Measurements from ENCODE around the gene ZNF423.

ZNF423 gene

GRCh38 chr16:49851468-49851787 lies 4.5 kb downstream of the ZNF423 start:
- Histone ChIP-seq H3K4me3 (ENCODE audit: low read length) (no peak overlapping the region), H3K27me3 (ENCODE audit: control insufficient read depth, insufficient read depth, low read length) (peaks cover 3% of the 10 kb centered on the region), H3K4me1 (ENCODE audit: control insufficient read depth, insufficient read depth, low read length) (peaks cover 2% of the 10 kb centered on the region), H3K36me3 (ENCODE audit: control insufficient read depth, insufficient read depth, low read length) (peaks cover 2% of the 10 kb centered on the region), H3K9ac (ENCODE audit: low read length) (no peak overlapping the region), H3K27ac (ENCODE audit: low read depth, low read length) (no peak overlapping the region)

GRCh38 chr16:49850558-49851467 lies 5.1 kb downstream of the ZNF423 start:
- Histone ChIP-seq H3K4me3 (ENCODE audit: low read length) (no peak overlapping the region), H3K27me3 (ENCODE audit: control insufficient read depth, insufficient read depth, low read length) (peaks cover 3% of the 10 kb centered on the region), H3K27ac (ENCODE audit: low read depth, low read length) (no peak overlapping the region), H3K9ac (ENCODE audit: low read length) (no peak overlapping the region), H3K36me3 (ENCODE audit: control insufficient read depth, insufficient read depth, low read length) (peaks cover 2% of the 10 kb centered on the region), H3K4me1 (ENCODE audit: control insufficient read depth, insufficient read depth, low read length) (peaks cover 2% of the 10 kb centered on the region)

GRCh38 chr16:49849754-49850108 lies 6.2 kb downstream of the ZNF423 start:
- Histone ChIP-seq H3K27ac (ENCODE audit: low read depth, low read length) (no peak overlapping the region), H3K27me3 (ENCODE audit: control insufficient read depth, insufficient read depth, low read length) (peaks cover 3% of the 10 kb centered on the region), H3K36me3 (ENCODE audit: control insufficient read depth, insufficient read depth, low read length) (peaks cover 2% of the 10 kb centered on the region), H3K9ac (ENCODE audit: low read length) (no peak overlapping the region), H3K4me3 (ENCODE audit: low read length) (no peak overlapping the region), H3K4me1 (ENCODE audit: control insufficient read depth, insufficient read depth, low read length) (peaks cover 2% of the 10 kb centered on the region)

GRCh38 chr16:49849037-49849753 lies 6.7 kb downstream of the ZNF423 start:
- Histone ChIP-seq H3K36me3 (ENCODE audit: control insufficient read depth, insufficient read depth, low read length) (peaks cover 2% of the 10 kb centered on the region), H3K9ac (ENCODE audit: low read length) (no peak overlapping the region), H3K4me1 (ENCODE audit: control insufficient read depth, insufficient read depth, low read length) (peaks cover 2% of the 10 kb centered on the region), H3K27me3 (ENCODE audit: control insufficient read depth, insufficient read depth, low read length) (peaks cover 3% of the 10 kb centered on the region), H3K27ac (ENCODE audit: low read depth, low read length) (no peak overlapping the region), H3K4me3 (ENCODE audit: low read length) (no peak overlapping the region)

GRCh38 chr16:49848530-49848929 lies 7.4 kb downstream of the ZNF423 start:
- H3K9ac ChIP-seq (ENCODE audit: low read length), result no peak overlapping the region
- H3K4me1 ChIP-seq (ENCODE audit: control insufficient read depth, insufficient read depth, low read length), result peaks cover under 1% of the 10 kb centered on the region
- peaks cover 2% of the 10 kb centered on the region for H3K36me3 ChIP-seq (ENCODE audit: control insufficient read depth, insufficient read depth, low read length)
- no peak overlapping the region for H3K27ac ChIP-seq (ENCODE audit: low read depth, low read length)
- no peak overlapping the region for H3K4me3 ChIP-seq (ENCODE audit: low read length)
- H3K27me3 ChIP-seq (ENCODE audit: control insufficient read depth, insufficient read depth, low read length), result peaks cover 3% of the 10 kb centered on the region

- Histone ChIP-seq H3K4me3 (ENCODE audit: low read length) (no peak overlapping the region), H3K4me1 (ENCODE audit: control insufficient read depth, insufficient read depth, low read length) (no peaks in the 10 kb centered on the region), H3K9ac (ENCODE audit: low read length) (no peak overlapping the region), H3K36me3 (ENCODE audit: control insufficient read depth, insufficient read depth, low read length) (peaks cover 2% of the 10 kb centered on the region), H3K27me3 (ENCODE audit: control insufficient read depth, insufficient read depth, low read length) (no peaks in the 10 kb centered on the region), H3K27ac (ENCODE audit: low read depth, low read length) (no peak overlapping the region)
Observed at GRCh38 chr16:49846800-49847199, 9.1 kb downstream of the ZNF423 start.

- no peak overlapping the region for H3K4me3 ChIP-seq (ENCODE audit: low read length)
- H3K4me1 ChIP-seq (ENCODE audit: control insufficient read depth, insufficient read depth, low read length), result peaks cover under 1% of the 10 kb centered on the region
- no peaks in the 10 kb centered on the region for H3K27me3 ChIP-seq (ENCODE audit: control insufficient read depth, insufficient read depth, low read length)
- peaks cover 2% of the 10 kb centered on the region for H3K36me3 ChIP-seq (ENCODE audit: control insufficient read depth, insufficient read depth, low read length)
- H3K27ac ChIP-seq (ENCODE audit: low read depth, low read length), result no peak overlapping the region
- no peak overlapping the region for H3K9ac ChIP-seq (ENCODE audit: low read length)
Observed at GRCh38 chr16:49844359-49844758, 11.6 kb downstream of the ZNF423 start.

- Histone ChIP-seq H3K4me1 (ENCODE audit: control insufficient read depth, insufficient read depth, low read length) (peaks cover 3% of the 10 kb centered on the region), H3K4me3 (ENCODE audit: low read length) (no peak overlapping the region), H3K27ac (ENCODE audit: low read depth, low read length) (no peak overlapping the region), H3K27me3 (ENCODE audit: control insufficient read depth, insufficient read depth, low read length) (no peaks in the 10 kb centered on the region), H3K9ac (ENCODE audit: low read length) (no peak overlapping the region), H3K36me3 (ENCODE audit: control insufficient read depth, insufficient read depth, low read length) (peaks cover 2% of the 10 kb centered on the region)
Observed at GRCh38 chr16:49843758-49844157, 12.2 kb downstream of the ZNF423 start.

GRCh38 chr16:49842972-49843371 lies 12.9 kb downstream of the ZNF423 start:
- no peak overlapping the region for H3K27ac ChIP-seq (ENCODE audit: low read depth, low read length)
- H3K36me3 ChIP-seq (ENCODE audit: control insufficient read depth, insufficient read depth, low read length), result peaks cover 2% of the 10 kb centered on the region
- peaks cover 5% of the 10 kb centered on the region for H3K4me1 ChIP-seq (ENCODE audit: control insufficient read depth, insufficient read depth, low read length)
- no peaks in the 10 kb centered on the region for H3K27me3 ChIP-seq (ENCODE audit: control insufficient read depth, insufficient read depth, low read length)
- H3K4me3 ChIP-seq (ENCODE audit: low read length), result no peak overlapping the region
- no peak overlapping the region for H3K9ac ChIP-seq (ENCODE audit: low read length)

GRCh38 chr16:49839017-49839825 lies 16.7 kb downstream of the ZNF423 start:
- H3K4me3 ChIP-seq (ENCODE audit: low read length), result no peak overlapping the region
- no peak overlapping the region for H3K9ac ChIP-seq (ENCODE audit: low read length)
- no peaks in the 10 kb centered on the region for H3K36me3 ChIP-seq (ENCODE audit: control insufficient read depth, insufficient read depth, low read length)
- no peaks in the 10 kb centered on the region for H3K27me3 ChIP-seq (ENCODE audit: control insufficient read depth, insufficient read depth, low read length)
- H3K27ac ChIP-seq (ENCODE audit: low read depth, low read length), result no peak overlapping the region
- peaks cover 19% of the 10 kb centered on the region for H3K4me1 ChIP-seq (ENCODE audit: control insufficient read depth, insufficient read depth, low read length)

GRCh38 chr16:49838441-49839016 lies 17.4 kb downstream of the ZNF423 start:
- Histone ChIP-seq H3K4me3 (ENCODE audit: low read length) (peak overlapping the region; percentile 29), H3K36me3 (ENCODE audit: control insufficient read depth, insufficient read depth, low read length) (no peaks in the 10 kb centered on the region), H3K27ac (ENCODE audit: low read depth, low read length) (no peak overlapping the region), H3K4me1 (ENCODE audit: control insufficient read depth, insufficient read depth, low read length) (peaks cover 24% of the 10 kb centered on the region), H3K27me3 (ENCODE audit: control insufficient read depth, insufficient read depth, low read length) (no peaks in the 10 kb centered on the region), H3K9ac (ENCODE audit: low read length) (no peak overlapping the region)

Data from rectal smooth muscle tissue (tissue), 1 donor.